Vagina (tissue), 2 donors: ENCODE data around the gene IKBKE.

Experiments used
- POLR2A ChIP-seq, 2 donors: fragments of 450-650 bp; IDR thresholded peaks; one replicate each; pipeline ENCODE4 v1.6.1; 2017; ENCODE audit warnings: antibody characterized with exemption in 2 of 2, mild to moderate bottlenecking in 2 of 2, moderate library complexity in 2 of 2
- POLR2AphosphoS5 ChIP-seq, 2 donors: sonication (generic); formaldehyde crosslinking; IDR thresholded peaks; one replicate each; pipeline ENCODE4 v1.9.0; 2017; ENCODE audit warnings: antibody characterized with exemption in 2 of 2, mild to moderate bottlenecking in 2 of 2, low read depth in 1 of 2; ENCODE audit not compliant: insufficient read depth in 1 of 2
- TF ChIP-seq, protein P1 (sequence below), 3 experiments: fragments of 450-650 bp in 2 of 3; fragments of 200-600 bp in 1 of 3; sonication (generic) in 1 of 3; IDR thresholded peaks; one replicate each; pipeline ENCODE4 v1.5.1; 2017 to 2019; ENCODE audit warnings: antibody characterized with exemption in 3 of 3, mild to moderate bottlenecking in 2 of 3, moderate library complexity in 2 of 3

DNA sequence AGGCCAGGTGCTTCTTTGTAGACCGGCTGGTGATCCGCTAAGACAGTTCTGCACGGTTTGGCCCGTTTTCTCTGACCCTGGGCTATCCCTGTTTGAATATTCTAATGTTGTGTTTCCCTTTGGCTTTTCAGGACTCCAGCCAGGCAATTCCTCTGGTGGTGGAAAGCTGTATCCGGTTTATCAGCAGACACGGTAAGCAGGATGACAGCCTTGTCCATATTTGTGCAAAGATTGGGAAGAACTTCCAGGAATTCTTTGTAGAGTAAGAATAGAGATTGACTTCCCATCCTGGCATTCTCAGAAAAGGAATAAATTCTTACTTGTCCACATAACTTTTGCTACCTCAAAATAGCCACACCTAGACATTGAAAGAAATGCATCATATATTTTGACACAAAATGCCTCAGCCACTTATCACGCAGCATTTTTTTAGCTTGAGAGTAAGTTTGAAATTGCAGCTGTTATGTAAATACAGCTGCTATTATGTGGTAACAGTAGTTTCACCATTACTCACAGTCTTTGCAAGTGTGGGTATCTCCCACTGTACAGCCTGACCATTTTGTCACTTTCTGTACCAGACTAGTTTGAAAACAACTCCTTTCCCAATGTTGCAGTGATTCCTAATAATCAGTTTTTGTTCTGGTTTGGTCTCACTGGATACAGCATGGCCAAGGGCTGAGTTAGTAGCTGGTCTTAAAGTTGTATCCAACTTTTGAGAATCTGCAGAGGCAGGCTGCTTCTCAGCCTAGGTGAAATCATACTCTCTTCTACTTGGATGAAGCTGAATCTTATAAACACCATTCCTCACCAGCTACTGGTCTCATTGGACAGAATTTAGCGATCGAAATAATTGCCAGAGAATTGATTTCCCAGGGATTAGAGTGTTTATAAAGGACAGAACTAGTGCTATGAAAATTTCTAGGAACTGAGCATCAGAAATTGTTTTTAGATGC, 40.0 kb upstream of the IKBKE start:
- TF ChIP-seq, protein P1, sequence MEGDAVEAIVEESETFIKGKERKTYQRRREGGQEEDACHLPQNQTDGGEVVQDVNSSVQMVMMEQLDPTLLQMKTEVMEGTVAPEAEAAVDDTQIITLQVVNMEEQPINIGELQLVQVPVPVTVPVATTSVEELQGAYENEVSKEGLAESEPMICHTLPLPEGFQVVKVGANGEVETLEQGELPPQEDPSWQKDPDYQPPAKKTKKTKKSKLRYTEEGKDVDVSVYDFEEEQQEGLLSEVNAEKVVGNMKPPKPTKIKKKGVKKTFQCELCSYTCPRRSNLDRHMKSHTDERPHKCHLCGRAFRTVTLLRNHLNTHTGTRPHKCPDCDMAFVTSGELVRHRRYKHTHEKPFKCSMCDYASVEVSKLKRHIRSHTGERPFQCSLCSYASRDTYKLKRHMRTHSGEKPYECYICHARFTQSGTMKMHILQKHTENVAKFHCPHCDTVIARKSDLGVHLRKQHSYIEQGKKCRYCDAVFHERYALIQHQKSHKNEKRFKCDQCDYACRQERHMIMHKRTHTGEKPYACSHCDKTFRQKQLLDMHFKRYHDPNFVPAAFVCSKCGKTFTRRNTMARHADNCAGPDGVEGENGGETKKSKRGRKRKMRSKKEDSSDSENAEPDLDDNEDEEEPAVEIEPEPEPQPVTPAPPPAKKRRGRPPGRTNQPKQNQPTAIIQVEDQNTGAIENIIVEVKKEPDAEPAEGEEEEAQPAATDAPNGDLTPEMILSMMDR (IDR thresholded peaks at IDR 0.05): peak in 1 of 3 experiments; percentile 5
- TF ChIP-seq POLR2A (IDR thresholded peaks at IDR 0.05) (no peak), POLR2AphosphoS5 (IDR thresholded peaks at IDR 0.05; ENCODE audit: insufficient read depth in 1 of 2, low read depth in 1 of 2) (peak in 1 of 2 donors; percentile 86)
